Measurements from ENCODE around the gene DRD4.
"Not testable (repeated sequence)": the region's sequence is repeated elsewhere in the genome, so short reads cannot be mapped to it uniquely, and the experiment has no call there.

Gene DRD4

GRCh38 chr11:645536-645935, 8.5 kb downstream of the DRD4 start:
- DNase-seq (ENCODE audit: low read depth), result no peak

GRCh38 chr11:646214-646613, 9.1 kb downstream of the DRD4 start:
- no peak for DNase-seq (ENCODE audit: low read depth)

GRCh38 chr11:647672-648158, 10.6 kb downstream of the DRD4 start:
- DNase-seq (ENCODE audit: low read depth), result not testable (repeated sequence)

GRCh38 chr11:650482-650881, 13.4 kb downstream of the DRD4 start:
- DNase-seq (ENCODE audit: low read depth), result no peak

- not testable (repeated sequence) for DNase-seq (ENCODE audit: low read depth)
These were observed 16.1 kb downstream of the DRD4 start for GRCh38 chr11:653136-653535.

- no peak for DNase-seq (ENCODE audit: low read depth)
These were observed 16.8 kb downstream of the DRD4 start for GRCh38 chr11:653837-654236.

GRCh38 chr11:654444-654843, 17.4 kb downstream of the DRD4 start:
- DNase-seq (ENCODE audit: low read depth), result not testable (repeated sequence)

GRCh38 chr11:655036-655726, 18.1 kb downstream of the DRD4 start:
- DNase-seq (ENCODE audit: low read depth), result no peak

- DNase-seq (ENCODE audit: low read depth), result no peak
These were observed 19.4 kb downstream of the DRD4 start for GRCh38 chr11:656426-656825.

GRCh38 chr11:656866-657265, 19.8 kb downstream of the DRD4 start:
- DNase-seq (ENCODE audit: low read depth), result no peak

GRCh38 chr11:657691-658126, 20.6 kb downstream of the DRD4 start:
- DNase-seq (ENCODE audit: low read depth), result no peak

- no peak for DNase-seq (ENCODE audit: low read depth)
These were observed 22.5 kb downstream of the DRD4 start for GRCh38 chr11:659532-660085.

- DNase-seq (ENCODE audit: low read depth), result no peak
These were observed 23.2 kb downstream of the DRD4 start for GRCh38 chr11:660281-660680.

GRCh38 chr11:660681-661444, 23.8 kb downstream of the DRD4 start:
- DNase-seq (ENCODE audit: low read depth), result no peak

GRCh38 chr11:662689-663274, 25.7 kb downstream of the DRD4 start:
- DNase-seq (ENCODE audit: low read depth), result no peak

- no peak for DNase-seq (ENCODE audit: low read depth)
These were observed 28.1 kb downstream of the DRD4 start for GRCh38 chr11:665062-665703.

GRCh38 chr11:665704-666281, 28.7 kb downstream of the DRD4 start:
- DNase-seq (ENCODE audit: low read depth), result no peak

- DNase-seq (ENCODE audit: low read depth), result no peak
These were observed 36.8 kb downstream of the DRD4 start for GRCh38 chr11:673866-674265.

- DNase-seq (ENCODE audit: low read depth), result no peak
These were observed 37.3 kb downstream of the DRD4 start for GRCh38 chr11:674406-674805.

- no peak for DNase-seq (ENCODE audit: low read depth)
These were observed 41.2 kb downstream of the DRD4 start for GRCh38 chr11:678297-678696.

GRCh38 chr11:679271-680207, 42.5 kb downstream of the DRD4 start:
- no peak for DNase-seq (ENCODE audit: low read depth)

Measured in non-pigmented ciliary epithelial cell (primary cell).